K562 (cell line): ENCODE data around the gene CCDC77. TPM values are rescaled to one million over a fixed set of nuclear protein-coding genes. Genes with fewer than 3 reads are reported as not detected.

Experiments
- ATAC-seq: fragments of 200-7000 bp; cut with Tn5 transposase; 3 replicates; pipeline ENCODE4 v1.9.1; 2020; ENCODE audit warnings: moderate library complexity
- BruUV-seq: library from RNA; stranded (reverse); fragments of 400-500 nt; replicated peaks from 2 replicates; lab custom pipeline; 2021; lab: Mats Ljungman, UMichigan
- CTCF ChIA-PET: fragments of 300-600 bp; formaldehyde crosslinking; extraction: SDS; loops from one replicate; lab custom pipeline; 2021; ENCODE audit warnings: low intra/inter-chr PET ratio; lab: Yijun Ruan, JAX
- POLR2A ChIA-PET: fragments of 300-600, 350-650 bp; sonication (Branson Sonifier 250); formaldehyde crosslinking; extraction: SDS; loops from one replicate; lab custom pipeline; 2021; ENCODE audit warnings: antibody characterized with exemption, inconsistent platforms; lab: Yijun Ruan, JAX
- DNase-seq, 4 experiments: peaks; one replicate each; pipeline versions ENCODE4 v3.0.0 to v3.0.0-alpha.2; 2011 to 2018; ENCODE audit warnings: low spot score in 3 of 4, mixed read lengths in 3 of 4; ENCODE audit errors: extremely low read depth in 1 of 4
- FAIRE-seq: peaks from 2 replicates; lab custom pipeline; 2011; peaks lifted over from hg19 to GRCh38; lab: Jason Lieb, UNC
- H2AFZ ChIP-seq: 2 replicates; pipeline ENCODE4 v1.6.0; 2011; ENCODE audit warnings: low read depth, low read length, control low read depth, inconsistent platforms
- H3K27ac ChIP-seq: fragments of 200-600 bp; 3 replicates; pipeline ENCODE4 v1.8.0; 2011; ENCODE audit warnings: low read depth, mild to moderate bottlenecking, control low read depth, inconsistent platforms, low read length, moderate library complexity, mixed read lengths; ENCODE audit errors: extremely low read depth
- H3K27me3 ChIP-seq, 2 experiments: fragments of 300-600 bp in 1 of 2; 2 replicates in 1 of 2; 3 replicates in 1 of 2; pipeline versions ENCODE4 v1.6.0 to v1.8.0; 2011; ENCODE audit warnings: inconsistent platforms in 2 of 2, low read length in 2 of 2, mild to moderate bottlenecking in 1 of 2, mixed read lengths in 1 of 2, moderate library complexity in 1 of 2; ENCODE audit not compliant: control insufficient read depth in 2 of 2, insufficient read depth in 2 of 2
- H3K36me3 ChIP-seq: fragments of 300-600 bp; 3 replicates; pipeline ENCODE4 v1.8.0; 2011; ENCODE audit warnings: mild to moderate bottlenecking, low read length, inconsistent platforms; ENCODE audit not compliant: control insufficient read depth, insufficient read depth
- H3K4me1 ChIP-seq, 2 experiments: fragments of 200-600 bp in 1 of 2; replicated peaks in 1 of 2; 2 replicates in 1 of 2; 3 replicates in 1 of 2; pipeline versions ENCODE4 v1.5.1 to v1.8.0; 2011; ENCODE audit warnings: inconsistent platforms in 2 of 2, low read length in 2 of 2, mild to moderate bottlenecking in 1 of 2, mixed read lengths in 1 of 2, moderate library complexity in 1 of 2; ENCODE audit not compliant: control insufficient read depth in 2 of 2, insufficient read depth in 2 of 2
- H3K4me2 ChIP-seq: 2 replicates; pipeline ENCODE4 v1.6.1; 2011; ENCODE audit warnings: low read length, control low read depth, inconsistent platforms, mixed read lengths; ENCODE audit not compliant: insufficient read depth
- H3K4me3 ChIP-seq: fragments of 200-600 bp; sonication (generic), shearing (Covaris generic); 2 replicates; pipeline ENCODE4 v1.5.1; 2016; ENCODE audit warnings: control low read depth, inconsistent platforms
- H3K79me2 ChIP-seq: fragments of 200-600 bp; 3 replicates; pipeline ENCODE4 v1.8.0; 2011; ENCODE audit warnings: low read length, inconsistent platforms; ENCODE audit not compliant: control insufficient read depth, insufficient read depth
- H3K9ac ChIP-seq, 2 experiments: 2 replicates each; pipeline versions ENCODE4 v1.6.0 to v1.6.1; 2011; ENCODE audit warnings: low read depth in 2 of 2, low read length in 2 of 2, control low read depth in 1 of 2, inconsistent platforms in 1 of 2, mild to moderate bottlenecking in 1 of 2, mixed read lengths in 1 of 2; ENCODE audit not compliant: insufficient read depth in 1 of 2
- H3K9me1 ChIP-seq: one replicate; pipeline ENCODE4 v1.6.0; 2011; ENCODE audit warnings: inconsistent platforms, mild to moderate bottlenecking, low read length, moderate library complexity; ENCODE audit not compliant: control insufficient read depth, insufficient read depth
- H3K9me3 ChIP-seq: replicated peaks from 2 replicates; pipeline ENCODE4 v1.5.1; 2011; ENCODE audit warnings: low read depth, low read length, inconsistent platforms; ENCODE audit not compliant: control insufficient read depth, insufficient read depth
- H4K20me1 ChIP-seq: replicated peaks from 2 replicates; pipeline ENCODE4 v1.6.1; 2011; ENCODE audit warnings: low read length, inconsistent platforms, mixed read lengths; ENCODE audit not compliant: control insufficient read depth, insufficient read depth
- C11orf30 ChIP-seq: fragments of 450-650 bp; IDR thresholded peaks from 2 replicates; pipeline ENCODE4 v1.6.1; 2016; ENCODE audit warnings: low read depth, mild to moderate bottlenecking
- CHD2 ChIP-seq: IDR thresholded peaks from 2 replicates; pipeline ENCODE4 v1.6.1; 2011; ENCODE audit warnings: low read depth, low read length
- CREB1 ChIP-seq, 2 experiments: sonication (generic) in 1 of 2; formaldehyde crosslinking in 1 of 2; IDR thresholded peaks; 2 replicates each; pipeline versions ENCODE4 v1.6.1 to v1.8.0; 2012 to 2022; ENCODE audit warnings: inconsistent platforms in 1 of 2, mild to moderate bottlenecking in 1 of 2, missing genetic modification reagents in 1 of 2, moderate library complexity in 1 of 2
- DEAF1 ChIP-seq: fragments of 450-650 bp; formaldehyde crosslinking; IDR thresholded peaks from 2 replicates; pipeline ENCODE4 v1.4.0; 2020; ENCODE audit warnings: mild to moderate bottlenecking, moderate library complexity
- DPF2 ChIP-seq: fragments of 450-650 bp; IDR thresholded peaks from 2 replicates; pipeline ENCODE4 v1.6.1; 2016
- ELK3 ChIP-seq: fragments of 450-650 bp; formaldehyde crosslinking; IDR thresholded peaks from 2 replicates; pipeline ENCODE4 v1.4.0; 2020; ENCODE audit warnings: mild to moderate bottlenecking
- EZH2 ChIP-seq: IDR thresholded peaks from 2 replicates; pipeline ENCODE4 v1.6.1; 2012; ENCODE audit warnings: low read depth, mild to moderate bottlenecking, inconsistent platforms, low read length, borderline replicate concordance
- KLF1 ChIP-seq: fragments of 450-650 bp; IDR thresholded peaks from 2 replicates; pipeline ENCODE4 v1.6.1; 2016; ENCODE audit warnings: missing genetic modification characterization, missing compliant biosample characterization
- LCOR ChIP-seq: sonication (generic); formaldehyde crosslinking; IDR thresholded peaks from 2 replicates; pipeline ENCODE4 v1.8.0; 2022; ENCODE audit warnings: mild to moderate bottlenecking, missing genetic modification reagents
- MECOM ChIP-seq: fragments of 250-450 bp; sonication (Bioruptor Pico); IDR thresholded peaks from 2 replicates; pipeline ENCODE4 v1.8.0; 2022; ENCODE audit warnings: inconsistent platforms
- NR4A1 ChIP-seq, 2 experiments: fragments of 250-450 bp in 1 of 2; fragments of 450-650 bp in 1 of 2; sonication (Bioruptor Pico) in 1 of 2; IDR thresholded peaks; 2 replicates each; pipeline versions ENCODE4 v1.4.0 to v1.6.1; 2016 to 2020; ENCODE audit warnings: mild to moderate bottlenecking in 2 of 2, missing compliant biosample characterization in 1 of 2, missing genetic modification characterization in 1 of 2, moderate library complexity in 1 of 2
- TBL1XR1 ChIP-seq, 2 experiments: IDR thresholded peaks; 2 replicates each; pipeline ENCODE4 v1.6.1; 2012; ENCODE audit warnings: improper control_type of control experiment in 2 of 2, low read length in 2 of 2, mild to moderate bottlenecking in 1 of 2
- TOE1 ChIP-seq, 2 experiments: fragments of 450-650 bp in 1 of 2; sonication (generic) in 1 of 2; formaldehyde crosslinking in 1 of 2; IDR thresholded peaks; 2 replicates each; pipeline versions ENCODE4 v1.7.1 to v1.8.0; 2016 to 2022; ENCODE audit warnings: borderline replicate concordance in 2 of 2, mild to moderate bottlenecking in 2 of 2, antibody characterized with exemption in 1 of 2, inconsistent platforms in 1 of 2, low read depth in 1 of 2, missing genetic modification reagents in 1 of 2, moderate library complexity in 1 of 2
- ZNF41 ChIP-seq: fragments of 250-450 bp; sonication (Bioruptor Pico); conservative IDR thresholded peaks from 2 replicates; pipeline ENCODE4 v1.4.0; 2020; ENCODE audit warnings: mild to moderate bottlenecking
- WGBS: fragments of 100-300 bp; shearing (Covaris generic); methylation state at CpG from one replicate; pipeline ENCODE4 v1.1.6; 2016; ENCODE audit warnings: low coverage, mixed read lengths; ENCODE audit not compliant: insufficient coverage; ENCODE audit errors: missing lambda C conversion rate; 5-methylcytosine and 5-hydroxymethylcytosine counted together
- in situ Hi-C: fragments of 300-500 bp; cut with MboI; formaldehyde crosslinking; loops from 4 replicates; pipeline ENCODE4 v1.15.0; 2018; ENCODE audit warnings: inconsistent platforms, mixed read lengths
- intact Hi-C: fragments of 100-400 bp; cut with micrococcal nuclease; formaldehyde crosslinking; loops from 2 replicates; pipeline ENCODE4 v1.14.2; 2022
- polyA plus RNA-seq, 8 experiments: library from polyadenylated mRNA; depleted of rRNA in 4 of 8; stranded (reverse) in 5 of 8; unstranded in 3 of 8; fragments of >200 nt; fragmentation: Nextera tagmentation in 2 of 8; fragmentation: Illumina TruSeq in 1 of 8; extraction: Ambion mirVana in 2 of 8; extraction: Trizol in 1 of 8; gene quantifications; 2 replicates each; pipeline versions ENCODE4 v1.2.1 to v1.2.3, GENCODE V29; 2011 to 2014; ENCODE audit warnings: inconsistent platforms in 1 of 8, missing spikeins in 1 of 8
- total RNA-seq, 7 experiments: library from RNA; depleted of rRNA in 6 of 7; stranded (reverse); fragments of >200 nt in 6 of 7; fragmentation: Illumina TruSeq in 2 of 7; extraction: Trizol in 2 of 7; gene quantifications; 2 replicates each; pipeline versions ENCODE4 v1.2.1 to v1.2.3, GENCODE V29; 2011 to 2021; ENCODE audit warnings: low replicate concordance in 1 of 7
- TF ChIP-seq, protein P1 (sequence below): fragments of 450-650 bp; formaldehyde crosslinking; IDR thresholded peaks from 2 replicates; pipeline ENCODE4 v1.4.0; 2020; ENCODE audit warnings: mild to moderate bottlenecking, moderate library complexity

CCDC77 gene
- total and polyA plus RNA-seq, 9 of the 15 experiments (the other 6 are each of a cell fraction or from before 2014, with no cell fraction given): 10.5 to 26.5 (median 17.8) TPM

DNA sequence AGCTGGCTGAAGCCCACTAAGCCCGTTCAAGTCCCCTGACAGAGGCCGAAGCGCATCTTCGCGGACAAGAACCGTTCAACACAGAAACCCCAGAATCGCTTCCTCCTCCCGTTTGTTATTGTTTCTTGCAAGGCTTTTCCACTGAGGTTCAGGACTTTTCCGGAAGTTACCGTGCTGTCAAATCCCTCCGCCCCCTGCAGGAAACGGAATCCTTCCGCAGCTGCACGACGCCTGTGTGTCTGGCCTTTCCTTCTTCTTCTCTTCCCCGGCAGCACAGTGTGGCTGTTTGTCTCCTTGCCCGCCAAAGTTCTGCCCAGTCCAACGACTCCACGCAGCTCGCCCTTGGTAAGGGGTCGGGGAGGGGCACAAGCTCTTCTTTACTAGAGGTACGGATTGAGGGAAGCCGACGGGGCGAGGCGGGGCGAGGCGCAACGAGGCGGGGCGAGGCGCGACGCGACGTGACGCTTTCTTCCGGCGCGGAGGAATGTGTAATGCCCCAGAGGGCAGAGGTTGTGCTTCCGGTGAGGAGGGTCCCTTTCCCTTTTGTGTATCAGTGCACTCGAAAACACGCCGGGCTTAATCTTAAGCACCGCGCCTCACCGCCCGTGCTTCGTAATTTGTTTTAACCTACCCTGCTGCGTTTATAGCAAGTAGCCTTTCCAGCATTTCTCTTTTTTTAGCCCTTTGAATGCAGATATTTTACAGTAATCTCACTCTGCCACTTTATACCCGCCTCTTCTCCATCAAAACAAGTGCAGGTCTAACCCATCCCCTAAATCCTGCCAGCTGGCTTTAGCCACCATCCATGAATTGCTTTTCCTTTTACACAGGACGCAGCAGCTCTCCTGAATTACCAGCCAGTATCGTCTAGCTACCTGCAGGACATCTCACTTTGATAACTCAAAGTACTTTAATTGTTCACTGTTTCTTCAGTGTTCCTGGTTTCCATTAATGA lies 12.0 kb upstream of the CCDC77 start, which contains the start of gene KDM5A:
Gene KDM5A (minus strand): TSS at position 179 of the 955 bp plus-strand sequence. CDS start 229 bp downstream, outside the sequence.
- peaks cover 43% of the 10 kb centered on the region for H3K79me2 ChIP-seq
- H3K4me2 ChIP-seq: peak within 1 kb of the TSS; percentile 88
- peak; percentile 81 for FAIRE-seq
- peak; percentile 78 to 89 (median 82) for DNase-seq
- peaks cover 10% of the 10 kb centered on the region; the same call in 1 of the 3 replicates for H3K36me3 ChIP-seq
- intact Hi-C loops: no loop called here
- CTCF ChIA-PET: no interaction called here
- H3K4me3 ChIP-seq: peak within 1 kb of the TSS; percentile 98
- in situ Hi-C loops: no loop called here
- POLR2A ChIA-PET: interaction anchor here (0.6 to 2.7 kb wide), 4 partner anchors 10 to 242 kb away, joined by 3 to 13 read pairs (median 3); partner anchors contain the start of gene CCDC77
- WGBS: 1% methylated on average over 10 of the region's 53 CpGs
- peak within 1 kb of the TSS; percentile 100 for H2AFZ ChIP-seq
- no peaks in the 10 kb centered on the region for H3K27me3 ChIP-seq
- no peaks in the 10 kb centered on the region; a peak in 1 of 5 replicates for H3K4me1 ChIP-seq
- peak within 1 kb of the TSS; percentile 82 to 96 for H3K9ac ChIP-seq
- H3K9me1 ChIP-seq: no peaks in the 10 kb centered on the region
- TSS peak; percentile 82 for BruUV-seq
- peaks cover 9% of the 10 kb centered on the region for H4K20me1 ChIP-seq
- peak; percentile 94 for ATAC-seq
- no peaks in the 10 kb centered on the region for H3K9me3 ChIP-seq
- H3K27ac ChIP-seq: peak within 1 kb of the TSS; percentile 98
- TF ChIP-seq EZH2 (no peak), C11orf30 (peak; percentile 91), TOE1 (IDR thresholded peaks at IDR 0.05; ENCODE audit: borderline replicate concordance) (0 out of 2 replicates have a peak, but pooled peaks have one; percentile 34), TOE1 (CRISPR knock-in tag; IDR thresholded peaks at IDR 0.05; ENCODE audit: borderline replicate concordance, low read depth) (0 out of 2 replicates have a peak, but pooled peaks have one; percentile 54), CHD2 (peak; percentile 90), NR4A1 (CRISPR knock-in tag; IDR thresholded peaks at IDR 0.05) (no peak), NR4A1 (tag; IDR thresholded peaks at IDR 0.05) (no peak), TBL1XR1 (IDR thresholded peaks at IDR 0.05; ENCODE audit: low read length in 2 of 2) (peak in 1 of 2 experiments; percentile 51; a peak in 1 of 4 replicates), LCOR (CRISPR knock-in tag) (0 out of 2 replicates have a peak, but pooled peaks have one; percentile 43), KLF1 (peak; percentile 71; the same call in 1 of the 2 replicates), DPF2 (no peak), DEAF1 (CRISPR knock-in tag) (no peak), ZNF41 (CRISPR knock-in tag) (no peak), MECOM (CRISPR knock-in tag) (no peak), CREB1 (IDR thresholded peaks at IDR 0.05) (peak; percentile 98), CREB1 (CRISPR knock-in tag; IDR thresholded peaks at IDR 0.05) (peak; percentile 96), ELK3 (CRISPR knock-in tag) (no peak)
- TF ChIP-seq, protein P1, sequence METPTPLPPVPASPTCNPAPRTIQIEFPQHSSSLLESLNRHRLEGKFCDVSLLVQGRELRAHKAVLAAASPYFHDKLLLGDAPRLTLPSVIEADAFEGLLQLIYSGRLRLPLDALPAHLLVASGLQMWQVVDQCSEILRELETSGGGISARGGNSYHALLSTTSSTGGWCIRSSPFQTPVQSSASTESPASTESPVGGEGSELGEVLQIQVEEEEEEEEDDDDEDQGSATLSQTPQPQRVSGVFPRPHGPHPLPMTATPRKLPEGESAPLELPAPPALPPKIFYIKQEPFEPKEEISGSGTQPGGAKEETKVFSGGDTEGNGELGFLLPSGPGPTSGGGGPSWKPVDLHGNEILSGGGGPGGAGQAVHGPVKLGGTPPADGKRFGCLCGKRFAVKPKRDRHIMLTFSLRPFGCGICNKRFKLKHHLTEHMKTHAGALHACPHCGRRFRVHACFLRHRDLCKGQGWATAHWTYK (CRISPR knock-in tag): no peak
